ENCODE results near the gene TTC9B.

Gene TTC9B

GRCh38 chr19:40243181-40243580, 25.0 kb upstream of the TTC9B start:
- Histone ChIP-seq H3F3A (ENCODE audit: insufficient read depth, low read length) (no peaks in the 10 kb centered on the region), H3K4me3 (ENCODE audit: low read depth, low read length, poor library complexity, severe bottlenecking) (no peak overlapping the region), H4K20me1 (ENCODE audit: insufficient read depth, low read length) (no peaks in the 10 kb centered on the region), H3K27me3 (ENCODE audit: insufficient read depth, low read length) (no peaks in the 10 kb centered on the region), H3K36me3 (ENCODE audit: insufficient read depth, low read length) (peaks cover 49% of the 10 kb centered on the region), H3K4me2 (ENCODE audit: low read length) (no peak overlapping the region), H3K27ac (ENCODE audit: low read depth, low read length, poor library complexity, severe bottlenecking) (no peak overlapping the region), H3K9me3 (ENCODE audit: low read length) (no peaks in the 10 kb centered on the region), H3K79me2 (ENCODE audit: insufficient read depth, low read length) (no peaks in the 10 kb centered on the region), H3K4me1 (ENCODE audit: insufficient read depth, low read length, severe bottlenecking) (no peaks in the 10 kb centered on the region), H2AFZ (ENCODE audit: low read length) (no peak overlapping the region), H3K9ac (ENCODE audit: low read length) (no peak overlapping the region), H3K9me2 (ENCODE audit: low read depth, low read length) (no peaks in the 10 kb centered on the region)
- TF ChIP-seq, protein P1, sequence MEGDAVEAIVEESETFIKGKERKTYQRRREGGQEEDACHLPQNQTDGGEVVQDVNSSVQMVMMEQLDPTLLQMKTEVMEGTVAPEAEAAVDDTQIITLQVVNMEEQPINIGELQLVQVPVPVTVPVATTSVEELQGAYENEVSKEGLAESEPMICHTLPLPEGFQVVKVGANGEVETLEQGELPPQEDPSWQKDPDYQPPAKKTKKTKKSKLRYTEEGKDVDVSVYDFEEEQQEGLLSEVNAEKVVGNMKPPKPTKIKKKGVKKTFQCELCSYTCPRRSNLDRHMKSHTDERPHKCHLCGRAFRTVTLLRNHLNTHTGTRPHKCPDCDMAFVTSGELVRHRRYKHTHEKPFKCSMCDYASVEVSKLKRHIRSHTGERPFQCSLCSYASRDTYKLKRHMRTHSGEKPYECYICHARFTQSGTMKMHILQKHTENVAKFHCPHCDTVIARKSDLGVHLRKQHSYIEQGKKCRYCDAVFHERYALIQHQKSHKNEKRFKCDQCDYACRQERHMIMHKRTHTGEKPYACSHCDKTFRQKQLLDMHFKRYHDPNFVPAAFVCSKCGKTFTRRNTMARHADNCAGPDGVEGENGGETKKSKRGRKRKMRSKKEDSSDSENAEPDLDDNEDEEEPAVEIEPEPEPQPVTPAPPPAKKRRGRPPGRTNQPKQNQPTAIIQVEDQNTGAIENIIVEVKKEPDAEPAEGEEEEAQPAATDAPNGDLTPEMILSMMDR (IDR thresholded peaks at IDR 0.05; ENCODE audit: low read length): no peak
- TF ChIP-seq EZH2 (IDR thresholded peaks at IDR 0.05; ENCODE audit: borderline replicate concordance, low read length): no peak

DNA sequence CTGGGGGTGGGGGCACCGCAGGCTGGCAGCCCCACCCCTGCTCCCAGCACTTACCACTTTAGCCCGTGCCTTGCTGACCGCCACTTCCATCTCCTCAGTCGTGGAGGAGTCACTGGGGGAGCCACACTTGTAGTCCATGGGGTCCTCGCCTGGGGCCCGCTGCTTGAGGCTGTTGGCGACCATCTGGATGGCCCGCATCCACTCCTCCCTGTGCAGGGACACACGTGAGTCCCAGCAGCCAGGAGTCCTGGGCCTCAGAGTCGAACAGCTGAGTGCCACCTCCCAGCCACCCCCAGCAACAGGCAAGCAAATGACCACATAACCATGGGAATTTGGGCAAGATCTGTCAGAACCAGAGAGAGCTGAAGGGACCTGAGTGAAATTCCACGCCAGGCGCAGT, 24.3 kb upstream of the TTC9B start:
- H3K9ac ChIP-seq (ENCODE audit: low read length): no peak overlapping the region
- peaks cover 51% of the 10 kb centered on the region for H3K36me3 ChIP-seq (ENCODE audit: insufficient read depth, low read length)
- no peaks in the 10 kb centered on the region for H4K20me1 ChIP-seq (ENCODE audit: insufficient read depth, low read length)
- no peaks in the 10 kb centered on the region for H3K79me2 ChIP-seq (ENCODE audit: insufficient read depth, low read length)
- TF ChIP-seq, protein P1 (IDR thresholded peaks at IDR 0.05; ENCODE audit: low read length): no peak
- no peak for TF ChIP-seq EZH2 (IDR thresholded peaks at IDR 0.05; ENCODE audit: borderline replicate concordance, low read length)
- H3K9me3 ChIP-seq (ENCODE audit: low read length): no peaks in the 10 kb centered on the region
- no peak overlapping the region for H3K4me2 ChIP-seq (ENCODE audit: low read length)
- no peak overlapping the region for H3K4me3 ChIP-seq (ENCODE audit: low read depth, low read length, poor library complexity, severe bottlenecking)
- H3F3A ChIP-seq (ENCODE audit: insufficient read depth, low read length): no peaks in the 10 kb centered on the region
- no peaks in the 10 kb centered on the region for H3K9me2 ChIP-seq (ENCODE audit: low read depth, low read length)
- H3K27me3 ChIP-seq (ENCODE audit: insufficient read depth, low read length): no peaks in the 10 kb centered on the region
- H2AFZ ChIP-seq (ENCODE audit: low read length): no peak overlapping the region
- H3K27ac ChIP-seq (ENCODE audit: low read depth, low read length, poor library complexity, severe bottlenecking): no peak overlapping the region
- H3K4me1 ChIP-seq (ENCODE audit: insufficient read depth, low read length, severe bottlenecking): no peaks in the 10 kb centered on the region

- TF ChIP-seq, protein P1 (IDR thresholded peaks at IDR 0.05; ENCODE audit: low read length): no peak
- TF ChIP-seq EZH2 (IDR thresholded peaks at IDR 0.05; ENCODE audit: borderline replicate concordance, low read length): no peak
- Histone ChIP-seq H3K4me3 (ENCODE audit: low read depth, low read length, poor library complexity, severe bottlenecking) (no peak overlapping the region), H3K79me2 (ENCODE audit: insufficient read depth, low read length) (no peaks in the 10 kb centered on the region), H4K20me1 (ENCODE audit: insufficient read depth, low read length) (no peaks in the 10 kb centered on the region), H3F3A (ENCODE audit: insufficient read depth, low read length) (no peaks in the 10 kb centered on the region), H3K9me3 (ENCODE audit: low read length) (no peaks in the 10 kb centered on the region), H3K36me3 (ENCODE audit: insufficient read depth, low read length) (peaks cover 53% of the 10 kb centered on the region), H3K27ac (ENCODE audit: low read depth, low read length, poor library complexity, severe bottlenecking) (no peak overlapping the region), H3K9me2 (ENCODE audit: low read depth, low read length) (no peaks in the 10 kb centered on the region), H3K27me3 (ENCODE audit: insufficient read depth, low read length) (no peaks in the 10 kb centered on the region), H3K9ac (ENCODE audit: low read length) (no peak overlapping the region), H3K4me2 (ENCODE audit: low read length) (no peak overlapping the region), H2AFZ (ENCODE audit: low read length) (no peak overlapping the region), H3K4me1 (ENCODE audit: insufficient read depth, low read length, severe bottlenecking) (no peaks in the 10 kb centered on the region)
These were observed 23.7 kb upstream of the TTC9B start for GRCh38 chr19:40241809-40242384.

All from OCI-LY1 (cell line).